WTC11 (cell line): ENCODE measurements around the gene ANKRD33B. TPM values are rescaled to one million over a fixed set of nuclear protein-coding genes. Genes with fewer than 3 reads are reported as not detected.

Source experiments
- ATAC-seq: fragments of 200-7000 bp; cut with Tn5 transposase; 2 replicates; pipeline ENCODE4 v1.10.0; 2021; ENCODE audit warnings: mild to moderate bottlenecking, moderate library complexity
- CTCF ChIA-PET: fragments of 300-600 bp; sonication (Branson Sonifier 250); formaldehyde crosslinking; loops from one replicate; lab custom pipeline; 2021; ENCODE audit warnings: antibody characterized with exemption; lab: Charles Lee
- POLR2A ChIA-PET: fragments of 350-600 bp; sonication (Branson Sonifier 250); formaldehyde crosslinking; loops from one replicate; lab custom pipeline; 2021; ENCODE audit warnings: antibody characterized with exemption; lab: Charles Lee
- DNase-seq: peaks from one replicate; pipeline ENCODE4 v3.0.0; 2021; ENCODE audit warnings: low spot score
- H3K27ac Mint-ChIP-seq: 2 replicates; pipeline ENCODE4 v1.8.0; 2021; ENCODE audit warnings: mixed read lengths
- H3K27me3 Mint-ChIP-seq: 2 replicates; pipeline ENCODE4 v1.8.0; 2021; ENCODE audit warnings: low read depth, mild to moderate bottlenecking, moderate library complexity, mixed read lengths
- H3K36me3 Mint-ChIP-seq: 2 replicates; pipeline ENCODE4 v1.8.0; 2021; ENCODE audit warnings: mixed read lengths
- H3K4me1 Mint-ChIP-seq: 2 replicates; pipeline ENCODE4 v1.8.0; 2022; ENCODE audit warnings: mixed read lengths
- H3K4me3 Mint-ChIP-seq: 2 replicates; pipeline ENCODE4 v1.8.0; 2021; ENCODE audit warnings: mild to moderate bottlenecking, moderate library complexity, mixed read lengths
- H3K9me3 Mint-ChIP-seq: 2 replicates; pipeline ENCODE4 v1.8.0; 2021; ENCODE audit warnings: mixed read lengths
- ELF4 ChIP-seq: sonication (generic); formaldehyde crosslinking; IDR thresholded peaks from 2 replicates; pipeline ENCODE4 v1.8.1; 2022; ENCODE audit warnings: low read depth, mild to moderate bottlenecking, moderate library complexity, missing genetic modification reagents
- IRF2 ChIP-seq: sonication (generic); formaldehyde crosslinking; IDR thresholded peaks from 2 replicates; pipeline ENCODE4 v1.8.0; 2022; ENCODE audit warnings: low read depth, missing genetic modification reagents, borderline replicate concordance
- KAT7 ChIP-seq: sonication (generic); formaldehyde crosslinking; IDR thresholded peaks from 2 replicates; pipeline ENCODE4 v1.8.1; 2023; ENCODE audit warnings: missing genetic modification reagents, mild to moderate bottlenecking, borderline replicate concordance
- MYBL2 ChIP-seq: sonication (generic); formaldehyde crosslinking; IDR thresholded peaks from 2 replicates; pipeline ENCODE4 v1.8.1; 2023; ENCODE audit warnings: mild to moderate bottlenecking, moderate library complexity, missing genetic modification reagents
- PREB ChIP-seq: sonication (generic); formaldehyde crosslinking; IDR thresholded peaks from 2 replicates; pipeline ENCODE4 v1.8.1; 2022; ENCODE audit warnings: mild to moderate bottlenecking, missing genetic modification reagents, moderate library complexity, borderline replicate concordance
- RORB ChIP-seq: fragments of 250-450 bp; sonication (Bioruptor Pico); IDR thresholded peaks from 2 replicates; pipeline ENCODE4 v1.9.0; 2021; ENCODE audit warnings: mild to moderate bottlenecking
- TCF7 ChIP-seq: sonication (generic); formaldehyde crosslinking; IDR thresholded peaks from 2 replicates; pipeline ENCODE4 v1.8.0; 2022; ENCODE audit warnings: mild to moderate bottlenecking, low read depth, missing genetic modification reagents, moderate library complexity
- ZBTB21 ChIP-seq: sonication (generic); formaldehyde crosslinking; IDR thresholded peaks from 2 replicates; pipeline ENCODE4 v1.8.1; 2023; ENCODE audit warnings: mild to moderate bottlenecking, missing genetic modification reagents, borderline replicate concordance
- ZNF121 ChIP-seq: sonication (generic); formaldehyde crosslinking; IDR thresholded peaks from 2 replicates; pipeline ENCODE4 v1.8.0; 2023; ENCODE audit warnings: missing genetic modification reagents
- ZNF396 ChIP-seq: fragments of 250-450 bp; sonication (Bioruptor Pico); IDR thresholded peaks from 2 replicates; pipeline ENCODE4 v1.8.0; 2021; ENCODE audit warnings: mild to moderate bottlenecking, moderate library complexity, borderline replicate concordance
- total RNA-seq: library from RNA; stranded (reverse); gene quantifications from 3 replicates; pipeline ENCODE4 v1.2.3, GENCODE V29; 2021
- TF ChIP-seq, protein P1 (sequence below): sonication (generic); formaldehyde crosslinking; IDR thresholded peaks from 2 replicates; pipeline ENCODE4 v1.8.1; 2023; ENCODE audit warnings: mild to moderate bottlenecking, missing genetic modification reagents
- TF ChIP-seq, protein P2 (sequence below): sonication (generic); formaldehyde crosslinking; IDR thresholded peaks from 2 replicates; pipeline ENCODE4 v1.8.1; 2023; ENCODE audit warnings: mild to moderate bottlenecking, missing genetic modification reagents
- TF ChIP-seq, protein P3 (sequence below): fragments of 250-450 bp; sonication (Bioruptor Pico); IDR thresholded peaks from 2 replicates; pipeline ENCODE4 v1.9.0; 2021; ENCODE audit warnings: moderate library complexity, mild to moderate bottlenecking, inconsistent platforms, borderline replicate concordance
- TF ChIP-seq, protein P4 (sequence below): sonication (generic); formaldehyde crosslinking; IDR thresholded peaks from 2 replicates; pipeline ENCODE4 v1.8.0; 2023; ENCODE audit warnings: missing genetic modification reagents, mild to moderate bottlenecking, borderline replicate concordance
- TF ChIP-seq, protein P5 (sequence below): fragments of 250-450 bp; sonication (Bioruptor Pico); IDR thresholded peaks from 2 replicates; pipeline ENCODE4 v1.9.0; 2021; ENCODE audit warnings: mild to moderate bottlenecking, borderline replicate concordance

The ANKRD33B gene
- total RNA-seq, 1 experiment from 2014 or later = 9.2 TPM

- TF ChIP-seq, protein P1, sequence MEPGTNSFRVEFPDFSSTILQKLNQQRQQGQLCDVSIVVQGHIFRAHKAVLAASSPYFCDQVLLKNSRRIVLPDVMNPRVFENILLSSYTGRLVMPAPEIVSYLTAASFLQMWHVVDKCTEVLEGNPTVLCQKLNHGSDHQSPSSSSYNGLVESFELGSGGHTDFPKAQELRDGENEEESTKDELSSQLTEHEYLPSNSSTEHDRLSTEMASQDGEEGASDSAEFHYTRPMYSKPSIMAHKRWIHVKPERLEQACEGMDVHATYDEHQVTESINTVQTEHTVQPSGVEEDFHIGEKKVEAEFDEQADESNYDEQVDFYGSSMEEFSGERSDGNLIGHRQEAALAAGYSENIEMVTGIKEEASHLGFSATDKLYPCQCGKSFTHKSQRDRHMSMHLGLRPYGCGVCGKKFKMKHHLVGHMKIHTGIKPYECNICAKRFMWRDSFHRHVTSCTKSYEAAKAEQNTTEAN = no peak
- TF ChIP-seq MYBL2 (CRISPR knock-in tag) (no peak), KAT7 (CRISPR knock-in tag) (no peak), ZNF396 (no peak), ZNF121 (CRISPR knock-in tag) (no peak), TCF7 (CRISPR knock-in tag) (no peak), RORB (CRISPR knock-in tag) (no peak), ZBTB21 (CRISPR knock-in tag) (no peak)
- TF ChIP-seq, protein P2, sequence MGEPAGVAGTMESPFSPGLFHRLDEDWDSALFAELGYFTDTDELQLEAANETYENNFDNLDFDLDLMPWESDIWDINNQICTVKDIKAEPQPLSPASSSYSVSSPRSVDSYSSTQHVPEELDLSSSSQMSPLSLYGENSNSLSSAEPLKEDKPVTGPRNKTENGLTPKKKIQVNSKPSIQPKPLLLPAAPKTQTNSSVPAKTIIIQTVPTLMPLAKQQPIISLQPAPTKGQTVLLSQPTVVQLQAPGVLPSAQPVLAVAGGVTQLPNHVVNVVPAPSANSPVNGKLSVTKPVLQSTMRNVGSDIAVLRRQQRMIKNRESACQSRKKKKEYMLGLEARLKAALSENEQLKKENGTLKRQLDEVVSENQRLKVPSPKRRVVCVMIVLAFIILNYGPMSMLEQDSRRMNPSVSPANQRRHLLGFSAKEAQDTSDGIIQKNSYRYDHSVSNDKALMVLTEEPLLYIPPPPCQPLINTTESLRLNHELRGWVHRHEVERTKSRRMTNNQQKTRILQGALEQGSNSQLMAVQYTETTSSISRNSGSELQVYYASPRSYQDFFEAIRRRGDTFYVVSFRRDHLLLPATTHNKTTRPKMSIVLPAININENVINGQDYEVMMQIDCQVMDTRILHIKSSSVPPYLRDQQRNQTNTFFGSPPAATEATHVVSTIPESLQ = no peak
- TF ChIP-seq, all 79 proteins: peak for 0
Observed at GRCh38 chr5:10681731-10682679, 118.1 kb downstream of the ANKRD33B start (continued).

- no peak for ATAC-seq
- Mint-ChIP-seq H3K9me3 (peaks cover 14% of the 10 kb centered on the region), H3K27ac (no peak overlapping the region), H3K4me1 (peaks cover 20% of the 10 kb centered on the region), H3K36me3 (peaks cover 25% of the 10 kb centered on the region), H3K4me3 (no peak overlapping the region), H3K27me3 (no peaks in the 10 kb centered on the region)
- ChIA-PET POLR2A (no interaction called here), CTCF (interaction anchor here (2.2 kb wide), 1 partner anchor 305 kb away, joined by 6 read pairs; no protein-coding TSS in a partner anchor)
- no peak for DNase-seq
- TF ChIP-seq IRF2 (CRISPR knock-in tag) (no peak), ELF4 (CRISPR knock-in tag) (no peak), MYBL2 (CRISPR knock-in tag) (no peak), PREB (CRISPR knock-in tag) (no peak)
- TF ChIP-seq, protein P3, sequence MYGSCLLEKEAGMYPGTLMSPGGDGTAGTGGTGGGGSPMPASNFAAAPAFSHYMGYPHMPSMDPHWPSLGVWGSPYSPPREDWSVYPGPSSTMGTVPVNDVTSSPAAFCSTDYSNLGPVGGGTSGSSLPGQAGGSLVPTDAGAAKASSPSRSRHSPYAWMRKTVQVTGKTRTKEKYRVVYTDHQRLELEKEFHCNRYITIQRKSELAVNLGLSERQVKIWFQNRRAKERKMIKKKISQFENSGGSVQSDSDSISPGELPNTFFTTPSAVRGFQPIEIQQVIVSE (CRISPR knock-in tag) = no peak
- TF ChIP-seq, protein P4, sequence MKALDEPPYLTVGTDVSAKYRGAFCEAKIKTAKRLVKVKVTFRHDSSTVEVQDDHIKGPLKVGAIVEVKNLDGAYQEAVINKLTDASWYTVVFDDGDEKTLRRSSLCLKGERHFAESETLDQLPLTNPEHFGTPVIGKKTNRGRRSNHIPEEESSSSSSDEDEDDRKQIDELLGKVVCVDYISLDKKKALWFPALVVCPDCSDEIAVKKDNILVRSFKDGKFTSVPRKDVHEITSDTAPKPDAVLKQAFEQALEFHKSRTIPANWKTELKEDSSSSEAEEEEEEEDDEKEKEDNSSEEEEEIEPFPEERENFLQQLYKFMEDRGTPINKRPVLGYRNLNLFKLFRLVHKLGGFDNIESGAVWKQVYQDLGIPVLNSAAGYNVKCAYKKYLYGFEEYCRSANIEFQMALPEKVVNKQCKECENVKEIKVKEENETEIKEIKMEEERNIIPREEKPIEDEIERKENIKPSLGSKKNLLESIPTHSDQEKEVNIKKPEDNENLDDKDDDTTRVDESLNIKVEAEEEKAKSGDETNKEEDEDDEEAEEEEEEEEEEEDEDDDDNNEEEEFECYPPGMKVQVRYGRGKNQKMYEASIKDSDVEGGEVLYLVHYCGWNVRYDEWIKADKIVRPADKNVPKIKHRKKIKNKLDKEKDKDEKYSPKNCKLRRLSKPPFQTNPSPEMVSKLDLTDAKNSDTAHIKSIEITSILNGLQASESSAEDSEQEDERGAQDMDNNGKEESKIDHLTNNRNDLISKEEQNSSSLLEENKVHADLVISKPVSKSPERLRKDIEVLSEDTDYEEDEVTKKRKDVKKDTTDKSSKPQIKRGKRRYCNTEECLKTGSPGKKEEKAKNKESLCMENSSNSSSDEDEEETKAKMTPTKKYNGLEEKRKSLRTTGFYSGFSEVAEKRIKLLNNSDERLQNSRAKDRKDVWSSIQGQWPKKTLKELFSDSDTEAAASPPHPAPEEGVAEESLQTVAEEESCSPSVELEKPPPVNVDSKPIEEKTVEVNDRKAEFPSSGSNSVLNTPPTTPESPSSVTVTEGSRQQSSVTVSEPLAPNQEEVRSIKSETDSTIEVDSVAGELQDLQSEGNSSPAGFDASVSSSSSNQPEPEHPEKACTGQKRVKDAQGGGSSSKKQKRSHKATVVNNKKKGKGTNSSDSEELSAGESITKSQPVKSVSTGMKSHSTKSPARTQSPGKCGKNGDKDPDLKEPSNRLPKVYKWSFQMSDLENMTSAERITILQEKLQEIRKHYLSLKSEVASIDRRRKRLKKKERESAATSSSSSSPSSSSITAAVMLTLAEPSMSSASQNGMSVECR (CRISPR knock-in tag) = no peak
- TF ChIP-seq, protein P5, sequence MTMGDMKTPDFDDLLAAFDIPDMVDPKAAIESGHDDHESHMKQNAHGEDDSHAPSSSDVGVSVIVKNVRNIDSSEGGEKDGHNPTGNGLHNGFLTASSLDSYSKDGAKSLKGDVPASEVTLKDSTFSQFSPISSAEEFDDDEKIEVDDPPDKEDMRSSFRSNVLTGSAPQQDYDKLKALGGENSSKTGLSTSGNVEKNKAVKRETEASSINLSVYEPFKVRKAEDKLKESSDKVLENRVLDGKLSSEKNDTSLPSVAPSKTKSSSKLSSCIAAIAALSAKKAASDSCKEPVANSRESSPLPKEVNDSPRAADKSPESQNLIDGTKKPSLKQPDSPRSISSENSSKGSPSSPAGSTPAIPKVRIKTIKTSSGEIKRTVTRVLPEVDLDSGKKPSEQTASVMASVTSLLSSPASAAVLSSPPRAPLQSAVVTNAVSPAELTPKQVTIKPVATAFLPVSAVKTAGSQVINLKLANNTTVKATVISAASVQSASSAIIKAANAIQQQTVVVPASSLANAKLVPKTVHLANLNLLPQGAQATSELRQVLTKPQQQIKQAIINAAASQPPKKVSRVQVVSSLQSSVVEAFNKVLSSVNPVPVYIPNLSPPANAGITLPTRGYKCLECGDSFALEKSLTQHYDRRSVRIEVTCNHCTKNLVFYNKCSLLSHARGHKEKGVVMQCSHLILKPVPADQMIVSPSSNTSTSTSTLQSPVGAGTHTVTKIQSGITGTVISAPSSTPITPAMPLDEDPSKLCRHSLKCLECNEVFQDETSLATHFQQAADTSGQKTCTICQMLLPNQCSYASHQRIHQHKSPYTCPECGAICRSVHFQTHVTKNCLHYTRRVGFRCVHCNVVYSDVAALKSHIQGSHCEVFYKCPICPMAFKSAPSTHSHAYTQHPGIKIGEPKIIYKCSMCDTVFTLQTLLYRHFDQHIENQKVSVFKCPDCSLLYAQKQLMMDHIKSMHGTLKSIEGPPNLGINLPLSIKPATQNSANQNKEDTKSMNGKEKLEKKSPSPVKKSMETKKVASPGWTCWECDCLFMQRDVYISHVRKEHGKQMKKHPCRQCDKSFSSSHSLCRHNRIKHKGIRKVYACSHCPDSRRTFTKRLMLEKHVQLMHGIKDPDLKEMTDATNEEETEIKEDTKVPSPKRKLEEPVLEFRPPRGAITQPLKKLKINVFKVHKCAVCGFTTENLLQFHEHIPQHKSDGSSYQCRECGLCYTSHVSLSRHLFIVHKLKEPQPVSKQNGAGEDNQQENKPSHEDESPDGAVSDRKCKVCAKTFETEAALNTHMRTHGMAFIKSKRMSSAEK (CRISPR knock-in tag) = no peak
- TF ChIP-seq, protein P1 = no peak
Observed at GRCh38 chr5:10682801-10683525, 119.1 kb downstream of the ANKRD33B start.
